ENCODE measurements around the gene ADGRA3. TPM values are rescaled to one million over a fixed set of nuclear protein-coding genes. Genes with fewer than 3 reads are reported as not detected.

Gene ADGRA3
- polyA plus RNA-seq, 2 donors = 4.3 to 4.8 TPM

GRCh38 chr4:22514481-22514880 lies 1.4 kb downstream of the ADGRA3 start:
- Histone ChIP-seq H3K27ac (ENCODE audit: low read depth in 2 of 2, low read length in 1 of 2) (no peak overlapping the region), H3K4me1 (ENCODE audit: control insufficient read depth in 2 of 2, insufficient read depth in 2 of 2, low read length in 1 of 2) (peaks cover 0 to 2% of the 10 kb centered on the region in 2 donors), H3K9me3 (ENCODE audit: control insufficient read depth in 2 of 2, insufficient read depth in 1 of 2, low read depth in 1 of 2, low read length in 1 of 2) (no peaks in the 10 kb centered on the region), H3K27me3 (ENCODE audit: control insufficient read depth in 1 of 2, insufficient read depth in 2 of 2, low read length in 2 of 2) (no peaks in the 10 kb centered on the region), H3K4me3 (ENCODE audit: low read depth in 1 of 2, low read length in 2 of 2) (peak overlapping the region in 1 of 2 donors; percentile 73), H3K36me3 (ENCODE audit: control insufficient read depth in 2 of 2, insufficient read depth in 2 of 2, low read length in 1 of 2) (no peaks in the 10 kb centered on the region)
- WGBS, 2 donors = 5 to 7% methylated on average over 8 of the region's 8 CpGs

- no peaks in the 10 kb centered on the region for H3K36me3 ChIP-seq (ENCODE audit: control insufficient read depth in 2 of 2, insufficient read depth in 2 of 2, low read length in 1 of 2)
- no peaks in the 10 kb centered on the region for H3K27me3 ChIP-seq (ENCODE audit: control insufficient read depth in 1 of 2, insufficient read depth in 2 of 2, low read length in 2 of 2)
- H3K27ac ChIP-seq (ENCODE audit: low read depth in 2 of 2, low read length in 1 of 2) = no peak overlapping the region
- no peak overlapping the region for H3K4me3 ChIP-seq (ENCODE audit: low read depth in 1 of 2, low read length in 2 of 2)
- 37 to 39% methylated on average over 6 of the region's 6 CpGs for WGBS, 2 donors
- peaks cover 0 to 2% of the 10 kb centered on the region in 2 donors for H3K4me1 ChIP-seq (ENCODE audit: control insufficient read depth in 2 of 2, insufficient read depth in 2 of 2, low read length in 1 of 2)
- H3K9me3 ChIP-seq (ENCODE audit: control insufficient read depth in 2 of 2, insufficient read depth in 1 of 2, low read depth in 1 of 2, low read length in 1 of 2) = no peaks in the 10 kb centered on the region
These were observed 1.9 kb downstream of the ADGRA3 start for GRCh38 chr4:22514001-22514400.

GRCh38 chr4:22512306-22512705 lies 3.6 kb downstream of the ADGRA3 start:
- WGBS, 2 donors = 81 to 83% methylated on average over 2 of the region's 2 CpGs
- Histone ChIP-seq H3K27me3 (ENCODE audit: control insufficient read depth in 1 of 2, insufficient read depth in 2 of 2, low read length in 2 of 2) (no peaks in the 10 kb centered on the region), H3K4me3 (ENCODE audit: low read depth in 1 of 2, low read length in 2 of 2) (no peak overlapping the region), H3K9me3 (ENCODE audit: control insufficient read depth in 2 of 2, insufficient read depth in 1 of 2, low read depth in 1 of 2, low read length in 1 of 2) (no peaks in the 10 kb centered on the region), H3K36me3 (ENCODE audit: control insufficient read depth in 2 of 2, insufficient read depth in 2 of 2, low read length in 1 of 2) (no peaks in the 10 kb centered on the region), H3K27ac (ENCODE audit: low read depth in 2 of 2, low read length in 1 of 2) (no peak overlapping the region), H3K4me1 (ENCODE audit: control insufficient read depth in 2 of 2, insufficient read depth in 2 of 2, low read length in 1 of 2) (peaks cover 0 to 2% of the 10 kb centered on the region in 2 donors)

DNA sequence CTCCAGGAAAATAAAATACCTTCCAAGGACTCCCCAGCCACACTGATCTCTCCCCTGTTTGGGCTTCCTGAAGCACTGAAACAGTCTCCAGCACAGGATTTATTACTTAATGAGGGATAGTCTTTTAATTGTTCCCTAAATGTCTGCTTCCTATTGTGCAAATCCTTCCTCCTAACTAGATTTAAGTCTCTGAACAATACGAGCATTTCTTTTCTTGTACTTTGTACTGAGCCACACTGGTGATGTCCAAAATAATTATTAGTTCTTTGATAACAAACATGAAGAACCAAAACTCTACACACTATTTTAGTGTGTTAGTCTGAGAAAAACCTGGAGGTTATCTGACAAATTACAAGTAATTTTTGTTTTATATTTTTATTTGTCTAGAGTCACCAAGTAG lies 5.1 kb downstream of the ADGRA3 start:
- H3K27me3 ChIP-seq (ENCODE audit: control insufficient read depth in 1 of 2, insufficient read depth in 2 of 2, low read length in 2 of 2) = no peaks in the 10 kb centered on the region
- no peaks in the 10 kb centered on the region for H3K36me3 ChIP-seq (ENCODE audit: control insufficient read depth in 2 of 2, insufficient read depth in 2 of 2, low read length in 1 of 2)
- WGBS, 2 donors = 48 to 51% methylated on average over 1 of the region's 1 CpG
- H3K4me3 ChIP-seq (ENCODE audit: low read depth in 1 of 2, low read length in 2 of 2) = no peak overlapping the region
- no peak overlapping the region for H3K27ac ChIP-seq (ENCODE audit: low read depth in 2 of 2, low read length in 1 of 2)
- no peaks in the 10 kb centered on the region for H3K9me3 ChIP-seq (ENCODE audit: control insufficient read depth in 2 of 2, insufficient read depth in 1 of 2, low read depth in 1 of 2, low read length in 1 of 2)
- H3K4me1 ChIP-seq (ENCODE audit: control insufficient read depth in 2 of 2, insufficient read depth in 2 of 2, low read length in 1 of 2) = peaks cover 0 to 2% of the 10 kb centered on the region in 2 donors

DNA sequence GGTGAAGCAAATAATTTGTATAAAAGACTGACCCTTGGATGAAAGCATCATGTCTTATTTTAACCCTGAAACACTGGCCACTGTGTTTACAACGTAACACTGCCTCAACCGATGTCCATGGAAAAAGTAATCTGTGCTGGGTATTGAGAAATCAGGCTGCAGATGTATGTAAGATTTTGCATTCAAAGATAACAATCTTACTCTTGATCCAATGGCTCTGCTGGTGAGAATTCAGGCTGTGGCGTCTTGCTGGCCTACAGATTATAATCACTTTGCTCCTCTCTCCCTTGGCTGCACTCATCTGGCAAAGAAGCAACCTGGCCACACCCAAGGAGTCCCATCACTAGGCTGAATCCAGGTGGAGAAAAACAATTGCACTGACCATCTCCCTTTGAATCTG lies 7.5 kb downstream of the ADGRA3 start:
- Histone ChIP-seq H3K36me3 (ENCODE audit: control insufficient read depth in 2 of 2, insufficient read depth in 2 of 2, low read length in 1 of 2) (no peaks in the 10 kb centered on the region), H3K4me3 (ENCODE audit: low read depth in 1 of 2, low read length in 2 of 2) (no peak overlapping the region), H3K4me1 (ENCODE audit: control insufficient read depth in 2 of 2, insufficient read depth in 2 of 2, low read length in 1 of 2) (peaks cover 0 to 2% of the 10 kb centered on the region in 2 donors), H3K27me3 (ENCODE audit: control insufficient read depth in 1 of 2, insufficient read depth in 2 of 2, low read length in 2 of 2) (no peaks in the 10 kb centered on the region), H3K27ac (ENCODE audit: low read depth in 2 of 2, low read length in 1 of 2) (no peak overlapping the region), H3K9me3 (ENCODE audit: control insufficient read depth in 2 of 2, insufficient read depth in 1 of 2, low read depth in 1 of 2, low read length in 1 of 2) (no peaks in the 10 kb centered on the region)
- WGBS, 2 donors = 77 to 82% methylated on average over 3 of the region's 3 CpGs

DNA sequence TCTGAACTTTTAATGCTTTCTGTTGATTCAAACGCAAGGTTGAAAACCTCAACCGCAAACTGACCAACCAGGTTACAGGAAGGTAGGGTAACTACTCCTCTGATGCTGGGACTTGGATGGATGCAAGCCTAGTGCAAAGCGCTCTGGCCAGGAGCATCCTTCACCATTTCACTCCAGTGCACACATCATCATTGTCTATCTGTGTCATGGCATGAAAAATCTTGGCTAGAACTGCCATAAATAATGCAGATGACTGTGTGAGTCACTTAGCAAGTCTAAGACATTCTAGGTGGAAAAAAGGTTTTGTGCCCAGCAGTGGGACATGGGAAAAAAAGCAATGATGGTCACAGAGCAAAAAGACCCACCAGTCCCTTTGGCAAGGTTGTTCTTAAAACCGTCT lies 10.9 kb downstream of the ADGRA3 start:
- no peaks in the 10 kb centered on the region for H3K27me3 ChIP-seq (ENCODE audit: control insufficient read depth in 1 of 2, insufficient read depth in 2 of 2, low read length in 2 of 2)
- H3K4me1 ChIP-seq (ENCODE audit: control insufficient read depth in 2 of 2, insufficient read depth in 2 of 2, low read length in 1 of 2) = no peaks in the 10 kb centered on the region
- no peak overlapping the region for H3K4me3 ChIP-seq (ENCODE audit: low read depth in 1 of 2, low read length in 2 of 2)
- 82 to 90% methylated on average over 4 of the region's 4 CpGs for WGBS, 2 donors
- no peaks in the 10 kb centered on the region for H3K36me3 ChIP-seq (ENCODE audit: control insufficient read depth in 2 of 2, insufficient read depth in 2 of 2, low read length in 1 of 2)
- H3K9me3 ChIP-seq (ENCODE audit: control insufficient read depth in 2 of 2, insufficient read depth in 1 of 2, low read depth in 1 of 2, low read length in 1 of 2) = no peaks in the 10 kb centered on the region
- no peak overlapping the region for H3K27ac ChIP-seq (ENCODE audit: low read depth in 2 of 2, low read length in 1 of 2)

DNA sequence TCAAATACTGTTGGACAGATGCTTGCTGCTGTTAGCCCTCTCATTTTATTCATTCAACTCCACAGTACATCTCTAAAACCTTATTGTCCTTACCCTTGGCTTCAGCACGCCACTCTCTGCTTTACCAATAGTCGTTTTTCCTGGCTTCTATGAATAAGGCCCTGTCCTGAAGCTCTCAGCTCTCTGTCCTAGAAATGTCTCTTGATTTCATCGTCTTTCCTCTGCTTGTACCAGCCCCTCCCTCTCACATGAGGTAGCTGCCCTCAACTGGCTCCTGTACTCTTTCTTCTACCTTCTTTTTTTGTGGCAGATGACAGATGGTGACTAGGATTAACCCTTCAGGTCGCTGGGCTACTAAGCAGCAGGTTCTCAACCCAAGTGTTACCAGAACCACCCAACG lies 11.4 kb downstream of the ADGRA3 start:
- Histone ChIP-seq H3K27ac (ENCODE audit: low read depth in 2 of 2, low read length in 1 of 2) (no peak overlapping the region), H3K36me3 (ENCODE audit: control insufficient read depth in 2 of 2, insufficient read depth in 2 of 2, low read length in 1 of 2) (no peaks in the 10 kb centered on the region), H3K9me3 (ENCODE audit: control insufficient read depth in 2 of 2, insufficient read depth in 1 of 2, low read depth in 1 of 2, low read length in 1 of 2) (no peaks in the 10 kb centered on the region), H3K4me1 (ENCODE audit: control insufficient read depth in 2 of 2, insufficient read depth in 2 of 2, low read length in 1 of 2) (no peaks in the 10 kb centered on the region), H3K27me3 (ENCODE audit: control insufficient read depth in 1 of 2, insufficient read depth in 2 of 2, low read length in 2 of 2) (no peaks in the 10 kb centered on the region), H3K4me3 (ENCODE audit: low read depth in 1 of 2, low read length in 2 of 2) (no peak overlapping the region)
- WGBS, 2 donors = 85 to 90% methylated on average over 5 of the region's 5 CpGs

- Histone ChIP-seq H3K9me3 (ENCODE audit: control insufficient read depth in 2 of 2, insufficient read depth in 1 of 2, low read depth in 1 of 2, low read length in 1 of 2) (no peaks in the 10 kb centered on the region), H3K36me3 (ENCODE audit: control insufficient read depth in 2 of 2, insufficient read depth in 2 of 2, low read length in 1 of 2) (no peaks in the 10 kb centered on the region), H3K27ac (ENCODE audit: low read depth in 2 of 2, low read length in 1 of 2) (no peak overlapping the region), H3K4me1 (ENCODE audit: control insufficient read depth in 2 of 2, insufficient read depth in 2 of 2, low read length in 1 of 2) (no peaks in the 10 kb centered on the region), H3K4me3 (ENCODE audit: low read depth in 1 of 2, low read length in 2 of 2) (no peak overlapping the region), H3K27me3 (ENCODE audit: control insufficient read depth in 1 of 2, insufficient read depth in 2 of 2, low read length in 2 of 2) (no peaks in the 10 kb centered on the region)
- WGBS, 2 donors = 92 to 97% methylated on average over 3 of the region's 3 CpGs
These were observed 12.7 kb downstream of the ADGRA3 start for GRCh38 chr4:22502895-22503814.

GRCh38 chr4:22501715-22502095 lies 14.2 kb downstream of the ADGRA3 start:
- H3K27ac ChIP-seq (ENCODE audit: low read depth in 2 of 2, low read length in 1 of 2) = no peak overlapping the region

More at GRCh38 chr4:22501715-22502095, 14.2 kb downstream of the ADGRA3 start:
- no peaks in the 10 kb centered on the region for H3K27me3 ChIP-seq (ENCODE audit: control insufficient read depth in 1 of 2, insufficient read depth in 2 of 2, low read length in 2 of 2)
- no peaks in the 10 kb centered on the region for H3K9me3 ChIP-seq (ENCODE audit: control insufficient read depth in 2 of 2, insufficient read depth in 1 of 2, low read depth in 1 of 2, low read length in 1 of 2)
- no peak overlapping the region for H3K4me3 ChIP-seq (ENCODE audit: low read depth in 1 of 2, low read length in 2 of 2)
- H3K36me3 ChIP-seq (ENCODE audit: control insufficient read depth in 2 of 2, insufficient read depth in 2 of 2, low read length in 1 of 2) = no peaks in the 10 kb centered on the region
- 32 to 36% methylated on average over 3 of the region's 3 CpGs for WGBS, 2 donors
- no peaks in the 10 kb centered on the region for H3K4me1 ChIP-seq (ENCODE audit: control insufficient read depth in 2 of 2, insufficient read depth in 2 of 2, low read length in 1 of 2)
